ENCODE data around the gene ACSF3. TPM values are rescaled to one million over a fixed set of nuclear protein-coding genes. Genes with fewer than 3 reads are reported as not detected.
"Not testable (repeated sequence)": the region's sequence is repeated elsewhere in the genome, so short reads cannot be mapped to it uniquely, and the experiment has no call there.

ACSF3 gene
- polyA plus RNA-seq, 1 donor = 17.9 TPM

- DNase-seq = no peak
These were observed 81.9 kb downstream of the ACSF3 start for GRCh38 chr16:89175280-89176146.

DNA sequence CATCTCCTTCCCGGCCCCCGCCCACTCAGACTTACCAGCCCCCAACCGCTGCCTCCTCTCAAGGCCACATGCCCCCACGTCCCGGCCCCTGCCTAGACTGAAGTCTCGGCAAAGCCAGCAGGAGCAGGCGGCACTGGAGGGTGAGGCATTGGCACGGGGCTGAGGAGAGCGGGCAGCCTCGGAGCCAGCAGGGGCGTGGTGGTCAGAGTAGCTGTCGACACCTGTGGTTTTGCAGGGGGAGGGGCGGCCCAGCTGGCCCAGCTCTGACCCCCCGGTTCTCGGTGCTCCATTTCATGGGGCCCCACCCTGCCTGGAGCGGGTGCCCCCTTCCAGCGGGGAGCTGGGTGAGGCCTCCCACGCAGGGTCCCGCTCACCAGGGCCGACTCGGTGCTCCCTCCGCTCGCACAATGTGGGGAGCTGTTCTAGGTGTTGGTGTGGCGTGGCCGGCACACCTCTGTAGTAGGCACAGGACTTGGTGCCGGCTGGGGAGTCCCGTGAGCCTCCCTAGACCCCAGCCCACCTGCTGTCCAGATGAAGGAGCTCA is 82.6 kb downstream of the ACSF3 start:
- no peak for DNase-seq

GRCh38 chr16:89176717-89177116 is 83.1 kb downstream of the ACSF3 start:
- no peak for DNase-seq

- no peak for DNase-seq
These were observed 83.8 kb downstream of the ACSF3 start for GRCh38 chr16:89177501-89177900.

GRCh38 chr16:89178453-89179147 is 84.9 kb downstream of the ACSF3 start:
- DNase-seq = no peak

DNA sequence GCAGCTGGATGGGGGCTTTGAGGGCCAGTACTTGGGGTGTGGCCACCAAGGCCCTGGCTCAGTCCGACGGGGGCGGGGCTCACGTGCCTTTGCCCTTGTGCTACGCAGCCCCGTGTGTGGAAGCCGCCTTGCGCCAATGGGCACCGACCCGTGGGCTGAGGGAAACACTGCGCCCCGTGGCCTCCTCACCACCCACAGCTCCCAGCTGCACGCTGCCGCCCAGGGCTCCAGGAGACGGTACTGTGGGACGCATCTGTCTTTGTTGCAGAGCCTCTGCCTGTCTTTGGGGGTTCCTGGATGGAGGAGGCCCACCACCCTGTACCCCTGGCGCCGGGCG is 85.5 kb downstream of the ACSF3 start:
- no peak for DNase-seq

GRCh38 chr16:89179656-89180315 is 86.1 kb downstream of the ACSF3 start:
- no peak for DNase-seq

DNA sequence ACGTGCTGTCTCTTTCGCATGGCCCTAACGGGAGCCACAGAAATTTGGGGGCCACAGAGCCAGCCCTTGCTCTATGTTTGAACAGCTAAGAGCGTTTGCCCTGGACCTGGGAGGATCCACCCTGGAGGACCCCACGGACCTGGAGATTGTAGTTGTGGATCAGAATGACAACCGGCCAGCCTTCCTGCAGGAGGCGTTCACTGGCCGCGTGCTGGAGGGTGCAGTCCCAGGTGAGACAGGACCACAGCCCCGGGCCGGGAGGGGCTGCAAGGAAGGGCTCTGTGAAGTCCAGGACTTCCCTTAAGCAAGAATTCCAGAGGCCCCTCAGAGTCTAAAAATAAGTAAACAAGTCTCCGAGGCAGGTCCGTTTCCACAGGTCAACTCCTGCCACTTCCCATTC is 89.8 kb downstream of the ACSF3 start:
- no peak for DNase-seq

DNA sequence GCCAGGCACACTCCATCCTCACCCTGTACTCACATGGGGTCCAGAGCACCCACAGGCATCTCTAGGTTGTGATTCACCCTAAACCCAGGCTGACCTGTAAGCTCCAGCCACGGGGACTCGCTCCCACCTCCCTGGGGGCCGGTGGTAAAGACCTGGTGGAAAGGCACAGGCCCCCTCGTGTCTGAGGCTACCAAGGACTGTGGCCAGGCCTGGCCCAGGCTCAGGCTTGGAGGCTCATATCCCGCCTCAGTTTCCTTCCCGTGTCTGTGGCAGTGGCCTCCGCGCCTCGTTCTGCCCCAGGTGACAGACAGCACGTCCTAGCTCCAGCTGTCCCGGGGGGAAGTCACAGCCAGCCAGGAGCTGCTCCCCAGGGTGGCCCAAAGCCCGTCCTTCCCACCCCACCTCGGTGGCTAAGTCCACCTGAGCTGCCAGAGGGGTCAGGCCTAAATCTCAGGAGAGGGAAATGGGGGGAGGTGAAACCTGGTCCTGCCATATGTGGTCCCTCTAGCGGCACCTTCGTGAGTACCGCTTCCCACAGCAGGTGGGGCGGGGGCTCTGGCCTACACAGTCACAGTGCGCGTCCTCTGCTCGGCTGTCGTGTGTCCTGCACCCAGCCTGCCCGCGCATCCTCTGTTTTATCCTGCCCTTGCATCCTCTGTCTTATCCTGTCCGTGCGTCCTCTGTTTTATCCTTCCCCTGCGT is 90.5 kb downstream of the ACSF3 start:
- no peak for DNase-seq

DNA sequence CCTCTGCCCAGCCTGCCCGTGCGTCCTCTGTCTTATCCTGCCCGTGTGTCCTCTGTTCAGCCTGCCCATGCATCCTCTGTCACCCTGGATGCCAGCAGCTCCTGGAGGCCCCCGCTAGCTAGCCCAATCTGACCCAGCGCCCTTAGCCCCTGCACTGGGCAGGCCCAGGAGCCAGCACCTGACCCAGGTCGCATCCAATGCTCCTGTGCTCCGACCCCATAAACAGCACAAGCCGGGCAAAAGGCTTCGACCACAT is 91.0 kb downstream of the ACSF3 start:
- DNase-seq = no peak

DNA sequence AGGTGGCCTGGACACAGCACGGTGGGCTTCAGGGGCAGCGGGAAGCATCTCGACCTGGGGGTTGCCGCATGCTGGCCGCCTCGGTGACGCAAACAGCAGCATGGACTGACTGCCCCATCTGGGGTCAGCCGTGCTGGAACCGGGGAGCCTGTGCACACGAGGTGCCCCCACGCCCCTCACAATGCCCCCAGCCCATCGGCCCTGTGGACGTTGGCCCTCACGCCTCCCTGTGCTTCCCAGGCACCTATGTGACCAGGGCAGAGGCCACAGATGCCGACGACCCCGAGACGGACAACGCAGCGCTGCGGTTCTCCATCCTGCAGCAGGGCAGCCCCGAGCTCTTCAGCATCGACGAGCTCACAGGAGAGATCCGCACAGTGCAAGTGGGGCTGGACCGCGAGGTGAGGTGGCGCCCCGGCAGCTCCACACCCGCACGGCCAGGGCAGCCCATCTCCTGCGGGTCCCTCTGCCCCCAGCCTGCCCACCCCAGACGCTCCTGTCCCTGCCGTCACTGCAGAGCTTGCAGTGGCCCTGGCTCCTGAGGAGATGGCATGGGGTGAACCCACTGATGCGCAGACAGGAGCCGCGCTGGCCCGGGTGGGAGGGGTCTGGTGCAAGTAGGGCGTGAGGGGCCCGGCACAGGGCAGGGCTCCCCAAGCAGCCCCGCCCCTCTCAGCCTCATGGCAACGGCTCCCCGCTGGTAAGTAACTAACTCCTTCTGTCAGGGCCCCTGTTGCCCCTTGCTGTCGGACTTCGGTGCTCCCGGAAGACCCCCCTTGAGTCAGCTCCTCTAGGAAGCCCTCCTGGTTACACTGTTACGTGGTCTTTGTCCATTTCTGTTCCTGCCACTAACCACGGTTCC is 91.5 kb downstream of the ACSF3 start:
- DNase-seq = no peak

- DNase-seq = not testable (repeated sequence)
These were observed 92.4 kb downstream of the ACSF3 start for GRCh38 chr16:89185887-89186592.

DNA sequence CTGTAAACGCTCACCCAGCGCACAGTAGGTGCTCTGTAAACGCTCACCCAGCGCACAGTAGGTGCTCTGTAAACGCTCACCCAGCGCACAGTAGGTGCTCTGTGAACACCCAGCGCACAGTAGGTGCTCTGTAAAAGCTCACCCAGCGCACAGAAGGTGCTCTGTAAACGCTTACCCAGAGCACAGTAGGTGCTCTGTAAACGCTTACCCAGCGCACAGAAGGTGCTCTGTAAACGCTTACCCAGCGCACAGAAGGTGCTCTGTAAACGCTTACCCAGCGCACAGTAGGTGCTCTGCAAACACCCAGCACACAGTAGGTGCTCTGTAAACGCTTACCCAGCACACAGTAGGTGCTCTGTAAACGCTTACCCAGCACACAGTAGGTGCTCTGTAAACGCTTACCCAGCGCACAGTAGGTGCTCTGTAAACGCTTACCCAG is 93.0 kb downstream of the ACSF3 start:
- DNase-seq = not testable (repeated sequence)

DNA sequence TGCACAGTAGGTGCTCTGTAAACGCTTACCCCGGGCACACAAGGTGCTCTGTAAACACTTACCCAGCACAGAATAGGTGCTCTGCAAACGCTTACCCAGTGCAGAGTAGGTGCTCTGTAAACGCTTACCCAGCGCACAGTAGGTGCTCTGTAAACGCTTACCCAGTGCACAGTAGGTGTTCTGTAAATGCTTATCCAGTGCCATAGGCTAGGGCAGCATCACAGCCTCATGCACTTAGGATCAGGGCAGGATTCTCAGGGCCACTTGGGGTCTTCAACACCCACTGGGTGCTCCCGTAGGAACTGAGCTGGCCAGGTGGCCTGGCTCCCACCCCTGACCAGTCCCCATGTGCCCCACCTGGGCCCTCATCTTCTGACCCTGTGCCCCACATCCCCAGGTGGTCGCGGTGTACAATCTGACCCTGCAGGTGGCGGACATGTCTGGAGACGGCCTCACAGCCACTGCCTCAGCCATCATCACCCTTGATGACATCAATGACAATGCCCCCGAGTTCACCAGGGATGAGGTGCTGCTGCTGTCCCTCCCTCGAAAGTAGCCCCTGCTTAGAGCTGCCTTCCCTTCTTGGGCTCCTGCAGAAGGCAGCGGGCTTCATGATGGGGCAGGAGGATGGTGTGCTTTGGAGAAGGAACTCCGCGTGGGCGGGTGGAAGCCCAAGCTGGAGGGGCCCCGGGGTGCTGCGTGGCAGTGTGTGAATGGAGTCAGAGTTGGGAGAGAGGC is 93.5 kb downstream of the ACSF3 start:
- no peak for DNase-seq

GRCh38 chr16:89187770-89188392 is 94.2 kb downstream of the ACSF3 start:
- no peak for DNase-seq

GRCh38 chr16:89188471-89189357 is 95.1 kb downstream of the ACSF3 start:
- not testable (repeated sequence) for DNase-seq

GRCh38 chr16:89189358-89190025 is 95.8 kb downstream of the ACSF3 start:
- DNase-seq = no peak

Measured in hindlimb muscle (tissue), 1 donor.